ENCODE measurements around the gene ZNF648. TPM values are rescaled to one million over a fixed set of nuclear protein-coding genes. Genes with fewer than 3 reads are reported as not detected.

The ZNF648 gene
- total and polyA plus RNA-seq, 2 of the 4 experiments (the other 2 are of a cell fraction) = not detected

GRCh38 chr1:182086620-182087019 is 25.1 kb upstream of the ZNF648 start:
- no peak for TF ChIP-seq ELK1 (IDR thresholded peaks at IDR 0.05; ENCODE audit: borderline replicate concordance, low read depth, low read length)
- no peak for TF ChIP-seq BHLHE40 (IDR thresholded peaks at IDR 0.05; ENCODE audit: low read depth, low read length)
- no peak for TF ChIP-seq NFE2L2 (IDR thresholded peaks at IDR 0.05; ENCODE audit: low read depth, low read length)
- TF ChIP-seq RCOR1 (IDR thresholded peaks at IDR 0.05; ENCODE audit: insufficient replicate concordance, low read length) = no peak
- TF ChIP-seq FOS (IDR thresholded peaks at IDR 0.05; ENCODE audit: low read depth, low read length) = no peak
- no peak for TF ChIP-seq MXI1 (IDR thresholded peaks at IDR 0.05; ENCODE audit: borderline replicate concordance, low read depth, low read length)
- no peak for TF ChIP-seq MAZ (IDR thresholded peaks at IDR 0.05; ENCODE audit: borderline replicate concordance, low read depth, low read length)
- TF ChIP-seq SMC3 (IDR thresholded peaks at IDR 0.05; ENCODE audit: low read depth, low read length) = no peak
- no peak for TF ChIP-seq RAD21 (IDR thresholded peaks at IDR 0.05; ENCODE audit: low read length)
- TF ChIP-seq RFX5 (IDR thresholded peaks at IDR 0.05; ENCODE audit: low read depth, low read length) = no peak
- TF ChIP-seq POLR2A (IDR thresholded peaks at IDR 0.05; ENCODE audit: low read depth, low read length) = no peak
- no peak for TF ChIP-seq CTCF (conservative IDR thresholded peaks at IDR 0.05; ENCODE audit: low read depth, low read length)
- TF ChIP-seq MAFK (IDR thresholded peaks at IDR 0.05; ENCODE audit: low read depth, low read length) = no peak
- WGBS, 2 experiments (ENCODE audit: extremely low coverage in 2 of 2, insufficient read length in 1 of 2) = no CpG with 5 or more reads among the region's 7 CpGs
- Histone ChIP-seq H4K91ac (ENCODE audit: insufficient read depth, low read depth, low read length) (no peak overlapping the region), H3K36me3 (ENCODE audit: control insufficient read depth, insufficient read depth, low read length) (no peaks in the 10 kb centered on the region), H2BK5ac (ENCODE audit: low read depth, low read length, poor library complexity, severe bottlenecking) (no peak overlapping the region), H2BK120ac (ENCODE audit: low read depth, low read length) (no peak overlapping the region), H4K20me1 (ENCODE audit: insufficient read depth, low read length) (no peaks in the 10 kb centered on the region), H2AFZ (replicated peaks; ENCODE audit: low read length, poor library complexity) (peak overlapping the region; percentile 32), H3K23ac (ENCODE audit: low read depth, low read length) (no peak overlapping the region), H3K4me3 (ENCODE audit: insufficient read depth, low read depth, low read length) (no peak overlapping the region), H4K5ac (ENCODE audit: low read depth, low read length) (no peak overlapping the region), H2BK20ac (ENCODE audit: low read depth, low read length) (no peak overlapping the region), H3K9me1 (ENCODE audit: insufficient read depth, low read length) (no peaks in the 10 kb centered on the region), H2BK15ac (ENCODE audit: low read depth, low read length) (no peak overlapping the region), H3K79me1 (ENCODE audit: low read depth in 1 of 2, low read length in 2 of 2) (no peaks in the 10 kb centered on the region), H3K27me3 (ENCODE audit: control insufficient read depth, insufficient read depth, low read length) (no peaks in the 10 kb centered on the region), H3K27ac (ENCODE audit: insufficient read depth, low read length) (no peak overlapping the region), H3K4ac (ENCODE audit: low read depth, low read length) (no peak overlapping the region), H3K4me2 (ENCODE audit: low read depth, low read length) (no peak overlapping the region), H3K9ac (ENCODE audit: low read depth, low read length) (no peak overlapping the region), H3K56ac (ENCODE audit: extremely low read depth, insufficient read depth, low read length) (no peak overlapping the region), H4K8ac (ENCODE audit: low read depth in 2 of 2, low read length in 2 of 2) (no peak overlapping the region), H2AK5ac (ENCODE audit: low read depth, low read length) (no peak overlapping the region), H2AK9ac (replicated peaks; ENCODE audit: low read depth, low read length, poor library complexity) (no peak overlapping the region), H3K9me3 (ENCODE audit: control insufficient read depth, insufficient read depth, low read length) (no peaks in the 10 kb centered on the region), H3K14ac (replicated peaks; ENCODE audit: low read depth, low read length) (no peak overlapping the region), H3K4me1 (ENCODE audit: control insufficient read depth, insufficient read depth, low read length) (no peaks in the 10 kb centered on the region), H3K18ac (ENCODE audit: low read depth, low read length) (no peak overlapping the region)
- in situ Hi-C loops (cut with MboI; ENCODE audit: low sequenced_read_pairs) (loop anchor here (10.0 to 25.0 kb wide), 3 partner anchors 308 to 701 kb away; partner anchors contain the start of genes GLUL and NPL), dilution Hi-C loops (cut with HindIII; ENCODE audit: low sequenced_read_pairs, unreplicated experiment) (no loop called here), intact Hi-C loops (cut with micrococcal nuclease) (loop anchor here (5.0 to 10.0 kb wide), 2 partner anchors 508 to 701 kb away; partner anchors contain the start of gene NPL)
- ChIA-PET POLR2A (ENCODE audit: unreplicated experiment) (no interaction called here), CTCF (no interaction called here)
- no peak for ATAC-seq (ENCODE audit: low read depth)
- BruUV-seq (replicated peaks) = no TSS peak
- DNase-seq = no peak
